GF-D8 (cell line): ENCODE measurements around the gene WIZ.

Source experiments
- DNase-seq: peaks from one replicate; lab custom pipeline; 2025; lab: John Stamatoyannopoulos, UW

The WIZ gene

DNA sequence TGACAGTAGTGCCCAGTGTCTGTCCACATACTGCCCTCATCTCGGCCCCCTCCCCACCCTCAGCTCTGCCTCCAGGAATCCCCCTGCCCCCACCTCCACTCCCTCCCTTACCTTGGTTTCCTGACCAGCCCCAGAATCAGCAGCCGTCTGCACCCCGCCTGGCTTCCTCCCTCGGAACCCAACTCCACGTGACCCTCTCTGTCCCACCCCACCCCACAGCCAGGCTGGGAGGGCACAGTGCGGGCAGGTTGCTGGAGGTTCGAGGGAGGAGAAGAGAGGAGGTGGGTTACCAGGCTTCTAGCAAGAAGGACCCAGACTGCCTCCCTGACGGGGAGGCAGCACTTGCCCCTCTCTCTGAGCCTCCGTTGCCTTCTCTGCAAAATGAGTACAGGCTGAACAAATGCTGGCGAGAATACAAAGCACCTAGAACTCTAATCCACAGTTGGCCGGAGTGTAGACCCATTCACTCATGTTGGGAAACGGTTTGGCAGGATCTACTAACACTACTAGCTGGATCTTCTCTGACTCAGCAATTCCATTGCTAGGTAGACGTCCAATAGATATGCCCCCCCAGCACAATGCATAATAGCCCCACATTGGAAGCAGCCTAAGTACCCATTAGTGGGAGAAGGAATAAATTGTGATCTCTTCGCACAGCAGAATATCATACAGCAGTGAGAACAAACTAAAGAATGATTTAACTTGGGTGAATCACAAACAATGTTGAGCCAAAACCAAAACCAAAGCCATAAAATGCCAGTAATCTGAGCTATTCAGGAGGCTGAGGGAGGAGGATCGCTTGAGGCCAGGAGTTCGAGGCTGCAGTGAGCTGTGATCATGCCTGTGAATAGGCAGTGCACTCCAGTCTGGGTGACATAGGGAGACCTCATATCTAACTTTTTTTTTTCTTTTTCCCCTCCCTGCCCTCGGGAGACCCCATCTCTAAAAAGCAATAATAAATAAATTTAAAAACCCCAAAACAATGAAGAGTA is 14.9 kb upstream of the WIZ start, which contains the start of gene RASAL3:
RASAL3 (minus strand) TSS at position 151 of the 992 bp plus-strand sequence. CDS start 186 bp downstream, outside the sequence.
- DNase-seq = peak; percentile 45

DNA sequence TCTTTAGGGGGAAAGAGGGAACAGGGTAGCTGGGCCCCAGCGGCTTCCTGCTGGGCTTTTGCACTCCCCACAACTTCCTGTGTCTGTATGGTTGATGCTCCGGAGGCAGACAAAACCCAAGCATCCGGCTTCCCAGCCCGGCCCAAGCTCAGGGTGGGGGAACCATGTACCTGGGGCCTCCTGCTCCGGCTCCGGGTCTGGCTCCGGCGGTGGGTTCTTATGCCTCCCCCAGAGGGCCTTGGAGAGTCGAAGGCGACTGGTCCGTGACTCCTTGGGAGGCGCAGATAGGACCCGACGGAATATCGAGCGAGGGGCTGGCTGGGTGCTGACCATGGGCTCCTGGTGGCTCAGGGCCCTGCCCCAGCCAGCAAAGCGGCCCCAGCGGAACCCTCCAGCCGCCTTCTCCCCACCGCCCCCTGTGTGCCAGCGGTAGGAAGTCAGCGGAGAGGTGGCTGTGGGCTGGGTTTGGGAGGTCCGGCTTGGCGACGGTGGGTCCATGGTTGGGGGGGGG is 14.2 kb upstream of the WIZ start:
- peak; percentile 80 for DNase-seq

DNA sequence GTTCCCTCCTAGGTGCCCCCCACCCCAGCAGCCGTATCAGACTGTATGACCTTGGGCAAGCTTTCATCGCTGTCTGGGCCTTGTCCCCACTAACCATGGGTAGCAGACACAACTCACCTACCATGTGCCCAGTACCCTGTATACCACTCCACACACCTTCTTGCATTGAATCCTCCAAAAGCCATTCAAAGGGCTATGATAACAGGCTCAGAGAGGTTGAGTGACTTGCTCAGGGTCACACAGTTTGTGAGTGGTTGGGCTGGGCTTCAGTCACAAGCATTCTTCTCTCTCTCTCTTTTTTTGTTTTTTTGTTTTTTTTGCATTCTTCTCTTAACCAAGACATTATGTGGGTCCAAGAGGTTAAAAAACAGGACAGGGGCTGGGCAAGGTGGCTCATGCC is 11.9 kb upstream of the WIZ start:
- DNase-seq = no peak

DNA sequence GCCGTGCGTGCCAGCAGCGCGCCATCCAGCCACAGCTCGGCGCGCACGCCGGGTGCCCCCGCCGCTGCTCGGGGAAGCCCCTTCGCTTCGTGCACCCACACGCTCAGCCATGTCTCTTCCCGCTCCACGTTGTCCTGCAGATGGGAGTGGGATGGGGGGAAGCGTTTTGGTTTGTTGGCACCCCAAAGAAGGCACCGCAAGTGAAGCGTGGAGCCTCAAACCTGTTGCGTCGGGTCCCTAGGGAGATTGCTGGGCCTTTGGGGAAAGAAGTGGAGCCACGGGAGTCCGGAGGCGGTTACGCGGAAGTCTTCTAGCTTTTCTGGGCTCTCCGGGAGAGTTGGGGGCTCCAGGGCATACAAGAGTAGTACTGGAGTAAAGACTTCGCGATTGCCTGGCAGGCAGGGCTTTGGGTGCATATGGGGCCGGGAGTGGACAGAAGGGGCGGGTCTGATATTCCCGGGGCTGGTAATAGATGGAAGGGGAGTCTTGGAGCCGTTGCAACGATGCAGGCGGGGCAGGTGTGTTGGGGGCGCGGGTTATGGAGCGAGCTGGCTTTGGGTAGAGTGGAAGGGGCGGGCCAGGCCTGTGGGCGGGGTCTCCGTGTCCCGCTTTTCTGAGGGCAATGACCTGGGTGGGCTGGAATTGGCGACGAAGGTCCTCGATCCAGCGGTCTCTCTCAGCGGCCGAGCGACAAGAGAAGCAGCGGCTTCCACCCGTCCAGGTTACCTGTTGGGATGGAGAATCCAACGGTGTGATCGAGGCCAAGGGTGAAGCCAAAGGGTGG is 8.1 kb upstream of the WIZ start:
- DNase-seq = no peak

DNA sequence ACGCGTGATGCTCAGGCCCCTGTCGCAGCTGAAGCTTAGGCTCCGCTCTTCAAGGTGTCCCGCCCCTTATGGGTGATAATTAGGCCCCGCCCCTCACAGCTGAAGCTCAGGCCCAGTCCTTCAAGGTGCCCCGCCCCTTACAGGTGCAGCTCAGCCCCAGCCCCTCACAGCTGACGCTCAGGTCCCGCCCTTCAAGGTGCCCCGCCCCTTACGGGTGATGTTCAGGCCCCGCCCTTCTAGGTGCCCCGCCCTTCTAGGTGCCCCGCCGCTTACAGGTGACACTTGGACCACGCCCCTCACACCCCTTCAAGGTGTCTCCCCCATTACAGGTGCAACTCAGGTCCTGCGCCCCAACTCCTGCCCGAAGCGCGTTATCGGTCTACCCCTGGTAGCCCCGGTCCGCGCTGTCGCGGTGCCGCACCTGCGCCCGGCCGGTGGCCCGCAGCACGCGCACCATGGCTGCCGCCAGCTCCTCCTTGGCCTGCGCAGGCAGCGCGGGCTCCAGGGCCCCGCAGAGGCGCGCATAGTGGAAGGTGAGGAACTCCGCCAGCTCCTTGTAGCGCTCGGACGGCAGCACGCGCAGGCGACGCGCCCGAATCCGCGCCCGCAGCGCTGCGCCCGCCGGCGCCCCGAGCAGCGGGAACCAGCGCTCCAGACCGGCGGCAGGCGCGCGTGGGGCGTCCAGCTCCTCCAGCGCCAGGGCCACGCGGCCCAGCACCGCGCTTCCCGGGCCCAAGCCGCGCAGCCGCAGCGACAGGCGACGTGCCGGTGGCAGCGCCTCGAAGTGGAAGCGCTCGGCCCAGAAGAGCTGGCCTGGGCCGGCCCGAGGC is 7.3 kb upstream of the WIZ start:
- no peak for DNase-seq

DNA sequence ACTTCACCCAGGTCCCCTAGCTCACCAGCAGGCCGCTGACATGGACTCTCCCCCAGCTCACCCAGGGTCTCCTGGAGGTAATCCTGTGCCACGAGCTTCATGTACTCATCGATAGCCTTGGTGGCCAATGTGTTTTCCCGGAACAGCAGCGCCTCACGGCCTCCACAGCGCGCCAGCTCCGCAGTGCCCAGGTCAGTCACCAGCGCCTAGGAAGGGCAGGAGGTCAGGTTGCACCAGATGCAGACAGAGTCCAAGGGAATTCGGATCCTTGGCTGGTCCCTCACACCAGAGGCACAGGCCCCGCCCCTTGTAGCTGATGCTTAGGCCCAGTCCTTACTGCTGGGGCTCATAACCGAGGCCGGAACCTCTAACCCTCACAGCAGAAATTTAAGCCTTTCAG is 6.7 kb upstream of the WIZ start:
- no peak for DNase-seq

DNA sequence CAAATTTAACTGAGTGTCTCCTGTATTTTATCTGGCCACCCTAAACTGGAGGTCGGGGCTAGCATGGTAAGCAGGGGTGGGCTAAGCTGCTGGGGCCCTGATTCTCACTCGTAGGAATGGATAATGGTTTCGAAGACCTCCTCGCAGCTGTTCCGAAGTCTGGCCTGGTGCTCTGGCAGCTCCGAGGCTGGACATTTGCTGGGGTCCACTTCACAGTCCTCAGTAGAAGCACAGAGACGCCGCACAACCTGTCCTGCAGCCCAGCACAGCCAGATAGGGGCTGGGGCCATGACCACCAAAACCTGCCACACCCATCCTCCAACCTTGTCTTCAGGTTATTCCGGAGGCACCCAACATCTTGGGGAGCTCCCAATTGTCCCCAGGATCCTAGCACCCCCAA is 6.2 kb upstream of the WIZ start:
- no peak for DNase-seq

DNA sequence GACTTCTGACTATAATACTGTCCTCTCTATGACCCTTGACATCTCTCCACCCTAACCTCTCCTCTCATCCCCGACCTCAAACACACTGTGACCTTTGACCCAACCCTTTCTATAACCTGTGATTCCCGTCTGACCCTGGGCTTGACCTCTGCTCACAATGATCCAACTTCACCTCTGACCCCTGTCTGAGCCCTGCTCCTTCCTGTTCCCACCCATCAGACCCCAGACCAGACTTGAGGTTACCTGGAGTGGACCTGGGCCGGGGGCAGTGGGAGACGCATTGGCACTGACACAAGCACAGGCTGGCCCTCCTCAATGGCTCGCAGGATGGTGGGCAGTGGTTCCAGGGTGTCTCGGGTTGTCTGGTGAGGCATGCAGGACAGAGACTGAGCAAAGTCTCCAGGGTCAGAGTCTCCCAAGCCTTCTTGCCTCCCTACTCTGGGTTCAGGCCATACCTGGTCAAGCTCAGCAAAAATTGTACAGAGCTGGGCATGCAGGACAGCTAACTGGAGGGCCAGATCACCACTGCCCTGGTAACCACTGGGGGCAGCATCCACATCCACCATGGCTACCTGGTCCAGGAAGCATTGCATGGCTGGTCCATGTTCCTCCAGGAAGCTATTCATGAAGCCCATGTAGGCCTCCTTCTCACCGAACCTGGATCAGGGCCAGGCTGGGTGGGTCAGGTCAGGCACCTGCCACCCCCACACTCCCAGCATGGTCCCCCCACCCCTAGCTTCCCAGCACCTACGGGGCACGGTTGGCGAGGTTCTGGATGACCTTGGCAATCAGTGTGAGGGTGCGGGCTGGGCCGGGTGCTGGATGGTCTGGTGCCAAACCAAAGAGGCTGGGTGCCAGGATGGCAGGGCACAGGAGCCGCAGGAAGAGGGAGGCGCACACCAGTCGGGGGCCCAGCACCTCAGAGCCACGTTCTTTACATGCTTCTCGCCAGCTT is 4.4 kb upstream of the WIZ start:
- no peak for DNase-seq

DNA sequence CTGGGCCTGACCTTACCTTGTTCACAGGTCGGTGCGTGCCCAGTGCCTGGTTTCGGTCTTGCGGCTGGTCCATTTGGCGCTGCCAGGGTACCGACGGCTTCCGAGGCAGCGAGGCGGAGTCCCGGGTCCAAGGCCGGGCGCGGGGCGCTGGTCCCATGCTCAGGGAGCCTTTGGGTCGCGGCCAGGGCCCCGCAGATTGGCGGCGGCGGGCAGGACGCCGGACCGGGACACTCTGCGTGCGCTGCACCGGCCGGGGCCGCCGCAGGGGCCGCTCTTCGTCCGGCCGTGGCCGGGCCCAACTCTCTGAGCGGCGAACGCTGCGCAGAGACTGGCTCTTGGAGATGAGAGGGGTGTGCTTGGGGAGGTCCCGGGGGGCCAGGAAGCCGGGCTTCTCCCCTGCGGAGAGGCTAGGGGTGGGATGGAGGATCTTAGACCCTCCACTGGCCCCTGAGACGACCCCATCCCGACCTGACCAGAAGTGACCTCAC is 3.4 kb upstream of the WIZ start:
- DNase-seq = no peak

DNA sequence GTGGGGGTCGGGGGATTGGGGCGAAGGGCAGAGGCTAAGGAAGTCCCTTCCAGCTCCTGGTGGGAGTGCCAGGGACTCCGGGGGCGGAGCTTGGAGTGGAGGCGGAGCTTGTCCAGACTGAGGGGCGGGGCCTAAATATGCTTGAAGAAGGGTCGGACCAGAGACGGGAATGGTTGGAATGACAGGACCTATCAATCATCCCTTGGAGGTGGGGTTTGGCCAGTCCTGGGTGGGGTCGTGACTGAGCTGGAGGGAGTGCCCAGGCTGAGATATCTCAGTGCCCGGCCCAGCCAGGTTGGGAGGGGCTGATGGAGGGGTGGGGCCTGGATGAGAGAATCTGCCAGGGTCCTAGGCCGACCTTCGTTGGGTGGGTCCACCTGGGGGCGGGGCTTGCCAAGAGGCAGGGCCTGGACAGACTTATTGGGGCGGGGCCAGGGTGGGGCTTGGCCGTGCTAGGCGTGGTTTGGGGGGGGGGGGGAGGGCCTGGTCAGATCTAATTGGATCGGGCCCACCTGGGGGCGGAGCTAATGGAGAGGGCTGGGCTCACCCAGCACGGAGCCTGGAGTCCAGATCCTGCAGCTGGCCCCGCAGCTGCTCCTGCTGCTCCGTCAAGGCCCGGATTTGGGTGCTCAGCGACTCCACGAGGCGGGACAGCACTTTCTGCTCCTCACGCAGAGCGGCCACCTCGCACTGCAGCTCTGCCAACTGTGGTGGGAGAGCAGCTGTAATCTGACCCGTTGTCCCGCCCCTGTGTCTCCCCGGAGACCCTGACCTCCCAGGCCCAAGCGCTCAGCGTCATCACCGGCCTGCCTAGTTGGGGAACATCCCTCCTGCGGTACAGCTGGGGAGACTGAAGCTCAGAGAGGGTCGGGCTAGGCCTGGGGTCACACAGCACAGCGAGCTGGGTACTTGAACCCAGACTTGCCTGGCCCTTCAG is 2.6 kb upstream of the WIZ start:
- no peak for DNase-seq

DNA sequence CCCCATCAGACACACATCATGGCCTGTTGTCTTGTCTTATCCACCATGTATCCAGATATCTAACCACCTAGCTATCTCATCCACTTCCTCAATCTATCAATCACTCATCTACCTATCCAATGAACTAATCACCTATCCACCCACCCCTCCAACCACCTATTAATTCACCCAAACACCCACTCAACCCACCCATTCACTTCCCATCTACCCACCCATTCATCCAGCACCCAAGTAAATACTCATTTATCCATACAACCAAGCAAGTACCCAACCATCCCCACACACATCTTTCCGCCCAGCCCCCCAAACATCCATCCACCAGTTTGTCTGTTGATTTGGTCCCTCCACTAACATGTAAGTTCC is 753 bp upstream of the WIZ start:
- DNase-seq = no peak

DNA sequence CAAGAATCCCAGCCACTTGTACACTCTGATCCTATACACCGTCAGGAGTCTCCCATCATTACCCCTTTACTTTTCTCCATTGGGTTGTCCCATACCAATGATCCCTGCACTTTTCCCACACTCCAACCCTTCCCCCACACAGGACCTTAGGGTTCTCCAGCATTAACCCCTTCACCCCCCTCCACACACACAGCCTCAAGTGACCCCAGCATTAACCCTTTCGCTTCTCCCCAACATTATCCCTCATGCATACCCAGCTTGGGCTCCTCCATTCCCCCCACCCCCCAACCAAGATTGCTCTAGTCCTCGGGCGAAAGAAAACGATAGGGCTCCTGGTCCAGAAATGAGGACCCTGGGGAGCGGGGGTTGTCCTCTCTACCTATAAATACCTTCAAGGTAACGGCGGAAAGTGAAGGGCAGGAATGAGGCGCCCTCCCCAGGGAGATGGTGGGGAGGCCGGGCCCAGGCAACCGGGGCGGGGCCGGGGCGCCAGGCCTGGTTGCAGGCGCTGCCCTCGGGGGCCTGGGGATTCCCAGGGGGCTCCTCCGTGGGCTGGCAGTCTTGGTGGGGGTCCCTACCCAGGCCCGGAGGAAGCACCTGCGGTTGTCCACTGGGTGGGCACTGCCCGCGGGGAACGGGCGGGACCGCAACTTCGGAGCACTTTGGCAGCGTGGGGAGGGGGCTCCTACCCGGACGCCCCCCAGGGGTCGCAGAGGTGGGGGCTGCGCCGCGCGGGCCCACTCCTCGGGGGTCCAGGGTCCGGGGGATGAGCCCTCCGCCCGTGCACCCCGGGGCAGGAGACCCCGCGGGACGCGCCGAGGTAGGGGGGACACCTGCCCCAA is 757 bp downstream of the WIZ start:
- no peak for DNase-seq

DNA sequence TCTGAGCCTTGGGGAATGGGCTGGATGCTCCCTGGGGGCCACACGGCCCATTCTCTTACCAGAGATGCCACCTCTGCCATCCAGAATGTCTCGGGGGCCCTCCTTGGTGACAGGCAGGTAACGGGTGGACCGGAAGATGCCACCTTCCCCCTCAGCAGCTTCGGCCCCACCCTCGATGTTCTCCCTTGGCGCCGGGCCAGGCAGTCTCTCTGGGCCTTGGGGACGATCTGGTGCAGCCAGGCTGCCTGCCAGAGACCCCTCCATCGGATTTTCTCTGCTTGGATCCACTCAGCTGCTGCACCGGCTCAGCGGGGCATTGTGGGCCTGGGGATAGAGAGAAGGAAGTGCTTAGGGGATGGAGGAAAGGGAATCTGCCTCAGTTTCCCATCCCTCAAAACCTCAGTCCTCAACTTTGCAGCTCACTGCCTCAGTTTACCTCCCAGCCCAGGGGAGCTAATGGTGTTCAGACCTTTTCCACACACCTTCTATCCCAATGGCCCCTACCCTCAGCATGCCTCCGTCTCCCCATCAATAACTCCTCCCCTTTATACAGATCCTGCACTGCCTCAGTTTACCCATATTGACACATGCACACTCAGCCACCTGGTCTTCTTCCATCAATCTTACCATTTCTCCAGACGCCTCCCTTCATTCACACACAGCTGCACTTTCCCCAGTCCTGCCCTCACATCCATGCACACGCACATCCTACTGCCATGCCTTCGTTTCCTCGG is 1.5 kb downstream of the WIZ start:
- no peak for DNase-seq

DNA sequence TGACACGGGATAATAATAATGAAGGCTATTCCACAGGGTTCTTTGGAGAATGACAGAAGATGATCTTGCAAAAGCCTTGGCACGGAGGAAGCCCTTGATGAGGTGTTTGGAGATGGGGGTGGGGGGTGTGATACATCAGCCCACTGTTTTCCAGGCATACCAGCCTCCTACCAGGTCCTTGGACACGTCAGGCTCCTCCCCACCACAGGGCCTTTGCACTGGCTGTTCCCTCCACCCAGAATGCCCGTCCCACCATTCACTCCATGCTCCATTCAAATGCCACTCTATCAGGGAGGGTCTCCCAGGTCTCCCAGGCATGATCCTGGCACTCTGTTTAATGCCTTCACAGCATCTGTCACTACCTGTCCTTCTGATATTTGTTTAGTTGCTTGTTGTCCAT is 2.7 kb downstream of the WIZ start:
- no peak for DNase-seq

DNA sequence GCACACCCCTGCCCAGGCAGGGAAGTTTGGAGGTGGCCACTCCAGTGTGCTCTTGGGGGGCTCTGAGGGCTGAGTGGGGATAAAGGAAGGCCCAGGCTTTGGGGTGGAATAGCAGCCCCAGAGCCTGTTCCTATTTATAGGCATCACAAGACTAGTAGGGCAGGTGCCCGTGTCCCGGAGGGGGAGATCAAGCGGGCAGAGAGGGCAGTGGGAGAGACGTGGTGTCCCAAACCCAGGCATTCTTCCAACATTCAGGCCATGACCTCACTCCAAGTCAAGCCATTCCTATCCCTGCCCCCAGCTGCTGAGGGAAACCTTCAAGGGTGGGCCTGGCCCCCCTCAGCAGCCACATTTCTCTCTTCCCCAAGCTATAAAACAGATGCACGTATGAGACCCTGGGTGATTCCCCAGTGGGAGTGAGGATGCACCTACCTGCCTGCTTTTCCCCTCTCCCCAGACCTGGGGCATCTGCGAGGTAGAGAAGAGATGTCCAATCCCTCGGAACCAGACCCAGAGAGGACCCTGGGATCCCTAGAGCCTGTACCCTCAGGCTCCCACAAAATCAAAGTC is 3.9 kb downstream of the WIZ start:
- no peak for DNase-seq

DNA sequence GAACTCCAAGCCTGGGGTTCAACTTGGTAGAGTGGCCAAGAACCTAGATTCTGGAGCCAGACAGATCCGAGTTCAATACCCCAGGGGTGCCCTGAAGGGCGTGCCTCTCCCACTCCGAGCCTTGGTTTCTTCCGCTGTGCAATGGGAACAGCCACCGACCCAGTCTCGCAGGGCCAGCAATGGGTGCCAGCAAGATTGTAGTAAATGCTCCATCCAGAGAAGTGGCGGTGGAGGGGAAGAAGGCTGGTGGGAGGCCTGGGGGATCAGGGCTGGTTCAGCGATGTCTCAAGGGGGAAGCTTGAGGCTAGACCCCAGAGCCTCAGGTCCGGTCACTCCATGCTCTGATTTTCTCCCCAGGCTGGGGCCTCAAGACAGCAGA is 4.5 kb downstream of the WIZ start:
- DNase-seq = no peak

DNA sequence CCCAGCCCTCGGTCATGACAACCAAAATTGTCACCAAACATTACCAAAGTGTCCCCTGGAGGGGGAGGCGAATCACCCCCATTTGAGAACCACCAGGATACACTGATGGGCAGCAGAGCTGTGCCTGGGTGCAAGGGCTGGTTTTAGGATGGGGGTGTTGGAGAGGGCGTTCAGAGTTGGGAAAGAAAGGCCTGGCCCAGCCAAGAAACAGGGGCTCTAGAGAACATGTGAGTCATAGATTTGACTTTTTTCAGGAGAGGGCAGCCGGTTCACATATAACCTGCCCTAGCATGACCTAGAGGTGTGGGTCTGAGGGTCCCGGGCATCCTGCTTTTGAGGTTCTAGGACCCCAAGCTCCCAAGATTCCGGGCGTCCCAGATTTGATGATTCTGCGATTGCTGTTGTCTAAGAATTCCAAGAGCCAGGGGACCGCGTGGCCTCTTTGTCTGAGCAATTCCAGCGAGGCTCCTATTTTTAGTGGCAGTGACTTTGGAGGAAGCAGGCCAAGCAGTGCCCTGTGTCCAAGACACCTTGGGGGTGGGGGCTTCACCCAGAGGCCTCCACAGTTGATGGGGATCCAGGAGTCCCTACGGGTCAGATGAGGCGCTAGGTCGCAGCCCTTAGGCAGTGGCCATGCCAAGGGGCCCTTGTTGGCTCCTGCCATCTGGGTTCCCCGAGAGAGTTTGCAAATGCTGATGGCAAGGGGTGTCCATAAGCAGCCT is 5.1 kb downstream of the WIZ start:
- no peak for DNase-seq
